Keratinocyte (primary cell): ENCODE measurements around the gene SP4. TPM values are rescaled to one million over a fixed set of nuclear protein-coding genes. Genes with fewer than 3 reads are reported as not detected.
A peak's percentile ranks its signal among the peaks of the same experiment; 100 is the strongest.

ENCODE experiments used
- DNase-seq: peaks from one replicate; pipeline ENCODE4 v3.0.0-alpha.2; 2011; ENCODE audit warnings: low read depth, missing footprints, low spot score
- FAIRE-seq: peaks from 2 replicates; lab custom pipeline; 2011; peaks lifted over from hg19 to GRCh38; lab: Jason Lieb, UNC
- H2AFZ ChIP-seq: 2 replicates; pipeline ENCODE4 v1.6.0; 2012; ENCODE audit warnings: low read length, control low read depth, inconsistent platforms; ENCODE audit not compliant: control insufficient read depth
- H3K27ac ChIP-seq: 2 replicates; pipeline ENCODE4 v1.5.1; 2011; ENCODE audit warnings: low read length; ENCODE audit not compliant: control insufficient read depth, insufficient read depth
- H3K27me3 ChIP-seq: 3 replicates; pipeline ENCODE4 v1.6.0; 2011; ENCODE audit warnings: low read length; ENCODE audit not compliant: control insufficient read depth, insufficient read depth; ENCODE audit errors: extremely low read depth
- H3K36me3 ChIP-seq, 2 experiments: 2 replicates in 1 of 2; 3 replicates in 1 of 2; pipeline ENCODE4 v1.5.1; 2011; ENCODE audit warnings: low read length in 2 of 2, mild to moderate bottlenecking in 1 of 2; ENCODE audit not compliant: control insufficient read depth in 2 of 2, insufficient read depth in 2 of 2; ENCODE audit errors: extremely low read depth in 1 of 2
- H3K4me1 ChIP-seq: 3 replicates; pipeline ENCODE4 v1.5.1; 2011; ENCODE audit warnings: low read length; ENCODE audit not compliant: control insufficient read depth, insufficient read depth; ENCODE audit errors: extremely low read depth
- H3K4me2 ChIP-seq: 3 replicates; pipeline ENCODE4 v1.6.0; 2011; ENCODE audit warnings: low read depth, low read length; ENCODE audit not compliant: control insufficient read depth, insufficient read depth; ENCODE audit errors: extremely low read depth
- H3K4me3 ChIP-seq, 3 experiments: fragments of 200-600 bp in 1 of 3; sonication (generic) in 1 of 3; 2 replicates in 2 of 3; 3 replicates in 1 of 3; pipeline ENCODE4 v1.5.1; 2011 to 2016; ENCODE audit warnings: low read length in 3 of 3, mild to moderate bottlenecking in 3 of 3, control low read depth in 2 of 3, inconsistent platforms in 1 of 3, low read depth in 1 of 3, mixed read lengths in 1 of 3, mixed run types in 1 of 3, moderate library complexity in 1 of 3; ENCODE audit not compliant: control insufficient read depth in 2 of 3, insufficient read depth in 2 of 3; ENCODE audit errors: extremely low read depth in 1 of 3
- H3K79me2 ChIP-seq: 2 replicates; pipeline ENCODE4 v1.6.0; 2012; ENCODE audit warnings: low read length; ENCODE audit not compliant: control insufficient read depth, insufficient read depth
- H3K9ac ChIP-seq: 3 replicates; pipeline ENCODE4 v1.6.0; 2011; ENCODE audit warnings: low read length; ENCODE audit not compliant: control insufficient read depth, insufficient read depth; ENCODE audit errors: extremely low read depth
- H3K9me1 ChIP-seq: 3 replicates; pipeline ENCODE4 v1.6.0; 2011; ENCODE audit warnings: low read length; ENCODE audit not compliant: control insufficient read depth, insufficient read depth; ENCODE audit errors: extremely low read depth
- H3K9me3 ChIP-seq: 2 replicates; pipeline ENCODE4 v1.5.1; 2012; ENCODE audit warnings: low read depth, low read length; ENCODE audit not compliant: control insufficient read depth
- H4K20me1 ChIP-seq: 3 replicates; pipeline ENCODE4 v1.6.0; 2011; ENCODE audit warnings: low read length; ENCODE audit not compliant: control insufficient read depth, insufficient read depth; ENCODE audit errors: extremely low read depth
- EZH2 ChIP-seq: IDR thresholded peaks from one replicate; pipeline ENCODE4 v1.6.1; 2012; ENCODE audit warnings: inconsistent platforms, mild to moderate bottlenecking, low read length, moderate library complexity
- dilution Hi-C: fragments of 300-500 bp; cut with MboI; formaldehyde crosslinking; loops from one replicate; pipeline ENCODE4 v1.7.0; 2020; ENCODE audit warnings: low sequenced_read_pairs; ENCODE audit not compliant: extremely low pct_ligation_motif_present
- polyA plus RNA-seq, 5 experiments: library from polyadenylated mRNA; depleted of rRNA in 3 of 5; stranded (reverse) in 3 of 5; stranded (forward) in 1 of 5; unstranded in 1 of 5; fragments of >200 nt; gene quantifications; 1 replicate in 1 of 5; 2 replicates in 3 of 5; 3 replicates in 1 of 5; pipeline versions ENCODE4 v1.2.1 to v1.2.3, GENCODE V29; 2011 to 2012; ENCODE audit warnings: missing spikeins in 2 of 5, low read depth in 1 of 5, low replicate concordance in 1 of 5
- TF ChIP-seq, protein P1 (sequence below), 3 experiments: IDR thresholded peaks in 1 of 3; conservative IDR thresholded peaks in 1 of 3; optimal IDR thresholded peaks in 1 of 3; 2 replicates in 2 of 3; 3 replicates in 1 of 3; pipeline versions ENCODE3 to v1.5.1; 2011; ENCODE audit warnings: low read length in 3 of 3, mild to moderate bottlenecking in 3 of 3, moderate library complexity in 2 of 3, control low read depth in 1 of 3, inconsistent platforms in 1 of 3; ENCODE audit not compliant: insufficient read depth in 2 of 3; ENCODE audit errors: extremely low read depth in 1 of 3

SP4 gene
- polyA plus RNA-seq, 1 donor (not counting 4 experiments of a cell fraction or from before 2014, with no cell fraction given): 1.5 TPM

DNA sequence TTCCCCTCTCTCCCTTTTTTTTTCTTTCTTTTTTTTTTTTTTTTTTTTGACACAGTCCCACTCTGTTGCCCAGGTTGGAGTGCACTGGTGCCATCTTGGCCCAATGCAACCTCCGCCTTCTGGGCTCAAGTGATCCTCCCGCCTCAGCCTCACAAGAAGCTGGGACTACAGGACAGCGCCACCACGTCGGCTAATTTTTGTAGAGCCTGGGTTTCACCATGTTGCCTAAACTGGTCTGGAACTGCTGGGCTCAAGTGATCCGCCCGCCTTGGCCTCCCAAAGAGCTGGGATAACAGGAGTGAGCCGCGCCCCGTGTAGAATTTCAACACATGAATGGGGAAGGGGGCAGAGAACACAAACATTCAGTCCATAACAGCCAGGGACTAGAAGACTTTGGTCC, 2.6 kb upstream of the SP4 start:
- Histone ChIP-seq H3K27ac (no peak overlapping the region), H2AFZ (no peak overlapping the region), H4K20me1 (no peaks in the 10 kb centered on the region), H3K79me2 (no peaks in the 10 kb centered on the region), H3K4me1 (peaks cover 8% of the 10 kb centered on the region), H3K4me2 (no peak overlapping the region), H3K9me1 (no peaks in the 10 kb centered on the region), H3K27me3 (no peaks in the 10 kb centered on the region), H3K9me3 (no peaks in the 10 kb centered on the region), H3K4me3 (no peak overlapping the region), H3K36me3 (no peaks in the 10 kb centered on the region), H3K9ac (no peak overlapping the region)
- FAIRE-seq: no peak
- dilution Hi-C loops: no loop called here
- TF ChIP-seq, protein P1, sequence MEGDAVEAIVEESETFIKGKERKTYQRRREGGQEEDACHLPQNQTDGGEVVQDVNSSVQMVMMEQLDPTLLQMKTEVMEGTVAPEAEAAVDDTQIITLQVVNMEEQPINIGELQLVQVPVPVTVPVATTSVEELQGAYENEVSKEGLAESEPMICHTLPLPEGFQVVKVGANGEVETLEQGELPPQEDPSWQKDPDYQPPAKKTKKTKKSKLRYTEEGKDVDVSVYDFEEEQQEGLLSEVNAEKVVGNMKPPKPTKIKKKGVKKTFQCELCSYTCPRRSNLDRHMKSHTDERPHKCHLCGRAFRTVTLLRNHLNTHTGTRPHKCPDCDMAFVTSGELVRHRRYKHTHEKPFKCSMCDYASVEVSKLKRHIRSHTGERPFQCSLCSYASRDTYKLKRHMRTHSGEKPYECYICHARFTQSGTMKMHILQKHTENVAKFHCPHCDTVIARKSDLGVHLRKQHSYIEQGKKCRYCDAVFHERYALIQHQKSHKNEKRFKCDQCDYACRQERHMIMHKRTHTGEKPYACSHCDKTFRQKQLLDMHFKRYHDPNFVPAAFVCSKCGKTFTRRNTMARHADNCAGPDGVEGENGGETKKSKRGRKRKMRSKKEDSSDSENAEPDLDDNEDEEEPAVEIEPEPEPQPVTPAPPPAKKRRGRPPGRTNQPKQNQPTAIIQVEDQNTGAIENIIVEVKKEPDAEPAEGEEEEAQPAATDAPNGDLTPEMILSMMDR (optimal IDR thresholded peaks at IDR 0.05 in 1 of 3, IDR thresholded peaks at IDR 0.05 in 1 of 3, conservative IDR thresholded peaks at IDR 0.05 in 1 of 3; ENCODE audit: extremely low read depth in 1 of 3, insufficient read depth in 2 of 3, low read length in 3 of 3): no peak
- TF ChIP-seq EZH2: no peak
- no peak for DNase-seq

DNA sequence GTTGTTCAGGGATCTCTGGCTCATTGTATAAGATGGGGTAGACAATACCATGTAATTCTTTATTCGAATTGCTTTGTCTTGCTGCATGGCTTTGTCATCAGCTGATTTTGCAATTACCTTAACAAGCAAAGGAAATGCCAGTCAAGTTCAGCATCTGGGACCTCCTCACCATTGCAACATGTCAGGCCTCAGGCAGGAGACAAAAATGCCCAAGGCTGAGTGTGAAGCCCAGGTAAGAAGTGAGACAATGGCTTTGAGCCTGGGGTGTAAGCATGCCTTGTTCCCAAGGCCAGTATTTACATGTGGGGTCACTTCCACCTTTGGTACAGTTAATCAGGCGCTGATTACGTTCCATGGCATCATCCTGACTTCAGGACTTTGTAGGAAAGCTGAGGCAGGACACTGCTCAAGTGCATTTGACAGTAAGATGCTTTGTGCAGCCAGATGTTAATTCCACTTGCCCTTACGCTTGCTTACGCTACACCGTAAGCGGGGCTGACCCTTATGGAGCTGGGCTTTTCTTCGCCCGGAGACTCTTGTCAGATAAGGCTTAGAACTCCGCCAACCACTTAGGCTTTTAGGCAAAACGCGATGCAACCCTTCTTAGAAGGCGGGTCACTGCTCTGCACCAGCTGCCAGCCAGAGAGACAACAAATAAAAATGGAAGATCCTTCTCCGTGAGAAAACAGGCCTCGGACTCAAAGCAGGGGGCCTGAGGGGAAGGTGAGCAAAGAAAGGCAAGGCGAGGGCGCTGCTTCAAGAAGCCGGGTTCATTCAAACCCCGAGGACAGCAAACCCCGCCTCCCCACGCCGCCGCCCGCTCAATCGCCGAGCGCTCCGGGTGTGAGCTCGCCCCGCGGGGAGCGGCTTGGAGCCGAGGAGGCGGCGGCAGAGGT, 1.3 kb upstream of the SP4 start:
- Histone ChIP-seq H3K4me2 (peak overlapping the region; percentile 87), H3K9ac (peak overlapping the region; percentile 67), H3K36me3 (no peaks in the 10 kb centered on the region), H3K4me3 (peak overlapping the region; percentile 43 to 72 (median 61)), H3K9me1 (no peaks in the 10 kb centered on the region), H2AFZ (peak overlapping the region; percentile 81), H4K20me1 (no peaks in the 10 kb centered on the region), H3K27ac (peak overlapping the region; percentile 66), H3K79me2 (no peaks in the 10 kb centered on the region), H3K4me1 (peaks cover 8% of the 10 kb centered on the region), H3K27me3 (no peaks in the 10 kb centered on the region), H3K9me3 (no peaks in the 10 kb centered on the region)
- dilution Hi-C loops: no loop called here
- no peak for DNase-seq
- FAIRE-seq: peak; percentile 29
- TF ChIP-seq, protein P1 (optimal IDR thresholded peaks at IDR 0.05 in 1 of 3, IDR thresholded peaks at IDR 0.05 in 1 of 3, conservative IDR thresholded peaks at IDR 0.05 in 1 of 3; ENCODE audit: extremely low read depth in 1 of 3, insufficient read depth in 2 of 3, low read length in 3 of 3): no peak
- TF ChIP-seq EZH2: no peak
